Stomach (tissue), 9 donors: ENCODE data around the gene RSPH6A. TPM values are rescaled to one million over a fixed set of nuclear protein-coding genes. Genes with fewer than 3 reads are reported as not detected.

Source experiments
- DNase-seq, 2 donors: peaks; one replicate each; pipeline versions ENCODE4 v3.0.0 to v3.0.0-alpha.2; 2013 to 2019
- H3K27ac ChIP-seq, 5 donors: fragments of 200-600 bp in 4 of 5; sonication (generic) in 4 of 5; one replicate each; pipeline ENCODE4 v1.5.1; 2013 to 2019; ENCODE audit warnings: mild to moderate bottlenecking in 1 of 5, moderate library complexity in 1 of 5
- H3K27me3 ChIP-seq, 3 donors: fragments of 200-600 bp; sonication (generic); one replicate each; pipeline ENCODE4 v1.5.1; 2017 to 2019; ENCODE audit warnings: mixed run types in 1 of 3
- H3K36me3 ChIP-seq, 4 donors: fragments of 200-600 bp; sonication (generic); 1 replicate in 3 of 4; 2 replicates in 1 of 4; pipeline ENCODE4 v1.5.1; 2016 to 2019
- H3K4me1 ChIP-seq, 4 donors: fragments of 200-600 bp; sonication (generic); one replicate each; pipeline ENCODE4 v1.5.1; 2016 to 2019
- H3K4me3 ChIP-seq, 4 donors: fragments of 200-600 bp; sonication (generic) in 3 of 4; one replicate each; pipeline ENCODE4 v1.5.1; 2016 to 2019; ENCODE audit warnings: mild to moderate bottlenecking in 1 of 4
- H3K9me3 ChIP-seq, 4 donors: fragments of 200-600 bp; sonication (generic); one replicate each; pipeline ENCODE4 v1.5.1; 2016 to 2019
- EP300 ChIP-seq: sonication (generic); formaldehyde crosslinking; IDR thresholded peaks from one replicate; pipeline ENCODE4 v1.6.1; 2017; ENCODE audit warnings: antibody characterized with exemption
- POLR2A ChIP-seq, 4 donors: fragments of 450-650 bp; IDR thresholded peaks; one replicate each; pipeline ENCODE4 v1.6.1; 2016; ENCODE audit warnings: antibody characterized with exemption in 4 of 4, control low read depth in 2 of 4, mild to moderate bottlenecking in 1 of 4, moderate library complexity in 1 of 4
- POLR2AphosphoS5 ChIP-seq, 3 donors: sonication (generic); formaldehyde crosslinking; IDR thresholded peaks; one replicate each; pipeline ENCODE4 v1.6.1; 2016; ENCODE audit warnings: antibody characterized with exemption in 3 of 3
- WGBS, 5 donors: extraction: QIAGEN DNeasy Blood & Tissue Kit in 3 of 5; methylation state at CpG; one replicate each; pipeline versions ENCODE4 v1.1.5 to v1.1.7; 2013 to 2018; 5-methylcytosine and 5-hydroxymethylcytosine counted together
- intact Hi-C: fragments of 100-400 bp; cut with DNase I; formaldehyde crosslinking; loops from one replicate; pipeline ENCODE4 v1.15.1; 2023; ENCODE audit warnings: low total_unique reads
- polyA plus RNA-seq, 3 donors: library from polyadenylated mRNA; stranded (reverse); fragments of 200-250 nt; gene quantifications; one replicate each; pipeline ENCODE4 v1.2.3, GENCODE V29; 2013
- total RNA-seq, 5 donors: library from RNA; depleted of rRNA; stranded (reverse); fragments of >200 nt; gene quantifications; one replicate each; pipeline versions ENCODE4 v1.1.0 to v1.2.3, GENCODE V29; 2014 to 2016
- TF ChIP-seq, protein P1 (sequence below), 7 experiments: fragments of 450-650 bp in 4 of 7; fragments of 200-600 bp in 3 of 7; sonication (generic) in 3 of 7; IDR thresholded peaks; one replicate each; pipeline ENCODE4 v1.5.1; 2016 to 2019; ENCODE audit warnings: antibody characterized with exemption in 7 of 7, control low read depth in 2 of 7, mild to moderate bottlenecking in 1 of 7
- donor health status: healthy with polysubstance abuse.
- donor health status: Bipolar disorder and iron deficiency.
- donor health status: healthy.

RSPH6A gene
- total and polyA plus RNA-seq, 8 donors: 0.37 to 5.8 (median 1.4) TPM; not detected in 5

- no peak overlapping the region for H3K27ac ChIP-seq
- peaks cover 0 to 24% (median 0%) of the 10 kb centered on the region in 3 donors for H3K27me3 ChIP-seq
- TF ChIP-seq, protein P1, sequence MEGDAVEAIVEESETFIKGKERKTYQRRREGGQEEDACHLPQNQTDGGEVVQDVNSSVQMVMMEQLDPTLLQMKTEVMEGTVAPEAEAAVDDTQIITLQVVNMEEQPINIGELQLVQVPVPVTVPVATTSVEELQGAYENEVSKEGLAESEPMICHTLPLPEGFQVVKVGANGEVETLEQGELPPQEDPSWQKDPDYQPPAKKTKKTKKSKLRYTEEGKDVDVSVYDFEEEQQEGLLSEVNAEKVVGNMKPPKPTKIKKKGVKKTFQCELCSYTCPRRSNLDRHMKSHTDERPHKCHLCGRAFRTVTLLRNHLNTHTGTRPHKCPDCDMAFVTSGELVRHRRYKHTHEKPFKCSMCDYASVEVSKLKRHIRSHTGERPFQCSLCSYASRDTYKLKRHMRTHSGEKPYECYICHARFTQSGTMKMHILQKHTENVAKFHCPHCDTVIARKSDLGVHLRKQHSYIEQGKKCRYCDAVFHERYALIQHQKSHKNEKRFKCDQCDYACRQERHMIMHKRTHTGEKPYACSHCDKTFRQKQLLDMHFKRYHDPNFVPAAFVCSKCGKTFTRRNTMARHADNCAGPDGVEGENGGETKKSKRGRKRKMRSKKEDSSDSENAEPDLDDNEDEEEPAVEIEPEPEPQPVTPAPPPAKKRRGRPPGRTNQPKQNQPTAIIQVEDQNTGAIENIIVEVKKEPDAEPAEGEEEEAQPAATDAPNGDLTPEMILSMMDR (IDR thresholded peaks at IDR 0.05): no peak
- no peak for TF ChIP-seq EP300
- no peak for TF ChIP-seq POLR2A (IDR thresholded peaks at IDR 0.05)
- no peak for TF ChIP-seq POLR2AphosphoS5 (IDR thresholded peaks at IDR 0.05)
- 33 to 55% (median 48%) methylated on average over 28 to 44 of the region's 44 CpGs for WGBS, 5 donors
- H3K4me1 ChIP-seq: peaks cover 4 to 23% (median 15%) of the 10 kb centered on the region in 4 donors
- peak overlapping the region; percentile 26 to 41 (median 32) for H3K4me3 ChIP-seq
- H3K9me3 ChIP-seq: no peaks in the 10 kb centered on the region
- peak in 1 of 2 donors; percentile 85 for DNase-seq
- peaks cover 3 to 43% (median 27%) of the 10 kb centered on the region in 4 donors for H3K36me3 ChIP-seq
- intact Hi-C loops: no loop called here
These were observed 541 bp upstream of the RSPH6A start for GRCh38 chr19:45815481-45816216.

DNA sequence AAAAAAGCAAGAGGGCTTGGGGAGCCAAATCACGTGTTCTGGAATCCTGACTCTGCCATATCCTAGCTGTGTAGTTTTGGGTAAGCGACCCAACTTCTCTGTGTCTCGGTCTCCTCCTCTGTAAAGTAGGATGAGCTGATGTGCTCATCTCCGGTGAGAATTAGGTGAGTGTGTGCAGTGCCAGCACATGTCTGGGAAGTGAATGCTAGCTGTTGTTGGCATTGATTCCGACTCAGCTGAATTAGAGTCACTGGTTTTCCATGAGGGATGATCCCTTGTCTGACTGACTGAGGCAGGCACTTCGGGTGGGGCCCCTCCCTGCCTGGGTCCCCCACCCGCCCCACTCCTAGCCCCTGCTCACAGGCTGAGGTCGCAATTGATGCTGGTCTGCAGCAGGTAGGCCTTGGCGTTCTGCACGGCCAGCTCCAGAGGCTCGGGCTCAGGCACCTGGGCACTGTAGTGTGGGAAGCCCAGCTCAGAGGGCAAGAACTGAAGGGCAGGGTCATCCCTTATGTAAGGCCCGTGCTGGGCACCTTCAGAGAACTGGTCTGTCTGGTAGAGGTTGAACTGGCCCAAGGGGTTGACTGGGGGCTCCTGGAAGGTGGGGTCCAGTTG lies 835 bp downstream of the RSPH6A start:
- no peaks in the 10 kb centered on the region for H3K9me3 ChIP-seq
- H3K27me3 ChIP-seq: peaks cover 0 to 24% (median 0%) of the 10 kb centered on the region in 3 donors
- H3K4me1 ChIP-seq: peaks cover 4 to 33% (median 15%) of the 10 kb centered on the region in 4 donors
- intact Hi-C loops: no loop called here
- TF ChIP-seq POLR2A (IDR thresholded peaks at IDR 0.05) (no peak), POLR2AphosphoS5 (IDR thresholded peaks at IDR 0.05) (no peak), EP300 (no peak)
- TF ChIP-seq, protein P1 (IDR thresholded peaks at IDR 0.05): no peak
- DNase-seq: peak in 1 of 2 donors; percentile 7
- H3K4me3 ChIP-seq: no peak overlapping the region
- peaks cover 0 to 29% (median 13%) of the 10 kb centered on the region in 4 donors for H3K36me3 ChIP-seq
- H3K27ac ChIP-seq: no peak overlapping the region
- whole genome bisulfite sequencing, 5 donors: 84 to 85% (median 85%) methylated on average over 6 to 12 of the region's 12 CpGs

DNA sequence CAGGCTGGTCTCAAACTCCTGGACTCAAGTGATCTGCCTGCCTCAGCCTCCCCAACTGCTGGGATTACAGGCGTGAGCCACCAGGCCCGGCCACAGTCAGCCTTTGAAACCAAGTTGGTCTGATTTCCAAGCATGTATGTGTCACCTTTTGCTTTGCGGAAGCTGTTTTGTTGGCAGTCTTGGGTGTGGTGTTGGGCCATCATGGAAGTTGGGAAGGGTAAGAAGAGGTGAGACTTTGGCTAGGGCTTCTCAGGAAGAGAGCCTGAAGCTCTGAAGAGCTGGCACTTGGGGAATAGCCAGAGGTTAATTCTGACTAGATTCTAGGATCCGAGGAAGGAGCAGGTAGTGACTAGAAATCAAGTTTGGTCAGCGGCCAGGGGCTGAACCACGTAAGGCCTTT lies 2.8 kb downstream of the RSPH6A start:
- DNase-seq: peak in 1 of 2 donors; percentile 9
- Histone ChIP-seq H3K36me3 (peaks cover 0 to 11% (median 5%) of the 10 kb centered on the region in 4 donors), H3K27me3 (peaks cover 0 to 24% (median 0%) of the 10 kb centered on the region in 3 donors), H3K4me3 (no peak overlapping the region), H3K4me1 (peaks cover 4 to 33% (median 15%) of the 10 kb centered on the region in 4 donors), H3K9me3 (no peaks in the 10 kb centered on the region), H3K27ac (no peak overlapping the region)
- intact Hi-C loops: no loop called here
- WGBS, 5 donors: 65 to 81% (median 78%) methylated on average over 6 of the region's 6 CpGs
- TF ChIP-seq, protein P1 (IDR thresholded peaks at IDR 0.05): no peak
- no peak for TF ChIP-seq EP300
- no peak for TF ChIP-seq POLR2AphosphoS5 (IDR thresholded peaks at IDR 0.05)
- TF ChIP-seq POLR2A (IDR thresholded peaks at IDR 0.05): no peak

GRCh38 chr19:45809643-45810159 lies 5.4 kb downstream of the RSPH6A start:
- intact Hi-C loops: no loop called here
- Histone ChIP-seq H3K4me3 (no peak overlapping the region), H3K9me3 (no peaks in the 10 kb centered on the region), H3K4me1 (peaks cover 0 to 10% (median 0%) of the 10 kb centered on the region in 4 donors), H3K27me3 (peaks cover 0 to 10% (median 0%) of the 10 kb centered on the region in 3 donors), H3K27ac (no peak overlapping the region), H3K36me3 (peaks cover 0 to 5% (median under 1%) of the 10 kb centered on the region in 4 donors)
- peak in 1 of 2 donors; percentile 16 for DNase-seq
- TF ChIP-seq POLR2AphosphoS5 (IDR thresholded peaks at IDR 0.05): no peak
- TF ChIP-seq, protein P1 (IDR thresholded peaks at IDR 0.05): no peak
- no peak for TF ChIP-seq EP300
- no peak for TF ChIP-seq POLR2A (IDR thresholded peaks at IDR 0.05)
- WGBS, 5 donors: 44 to 62% (median 54%) methylated on average over 7 of the region's 7 CpGs
